Activated T-helper 1 cell treated with anti-CD3 and anti-CD28 coated beads, Interleukin-12 subunit alpha, Interleukin-12 subunit beta, Interleukin-2, Interleukin-4 antibody, amounts not matched to agents 30 ng/mL and 10 ng/mL and 1 ng/mL, durations not matched to agents 14 hours and 24 hours and 36 hours (primary cell): ENCODE measurements around the gene SPATS2. TPM values are rescaled to one million over a fixed set of nuclear protein-coding genes. Genes with fewer than 3 reads are reported as not detected.

Experiments
- DNase-seq: peaks from one replicate; pipeline ENCODE4 v3.0.0; 2021; ENCODE audit warnings: low spot score
- H3K27ac Mint-ChIP-seq: one replicate; pipeline ENCODE4 v1.8.0; 2021; ENCODE audit warnings: mild to moderate bottlenecking, mixed read lengths
- H3K27me3 Mint-ChIP-seq: one replicate; pipeline ENCODE4 v1.8.0; 2022; ENCODE audit warnings: mild to moderate bottlenecking, moderate library complexity, mixed read lengths; ENCODE audit not compliant: insufficient read depth
- H3K36me3 Mint-ChIP-seq: one replicate; pipeline ENCODE4 v1.8.0; 2021; ENCODE audit warnings: low read depth, mixed read lengths
- H3K4me1 Mint-ChIP-seq: one replicate; pipeline ENCODE4 v1.8.0; 2021; ENCODE audit warnings: low read depth, mixed read lengths
- H3K4me3 Mint-ChIP-seq: one replicate; pipeline ENCODE4 v1.8.0; 2021; ENCODE audit warnings: mild to moderate bottlenecking, moderate library complexity, mixed read lengths
- H3K9me3 Mint-ChIP-seq: one replicate; pipeline ENCODE4 v1.8.0; 2021; ENCODE audit warnings: mixed read lengths
- intact Hi-C: fragments of 100-400 bp; cut with micrococcal nuclease; formaldehyde crosslinking; loops from one replicate; pipeline ENCODE4 v1.15.1; 2024
- total RNA-seq: library from RNA; stranded (reverse); gene quantifications from 2 replicates; pipeline ENCODE4 v1.2.3, GENCODE V29; 2022

SPATS2 gene
- total RNA-seq, 1 donor from 2014 or later = 12.0 TPM

GRCh38 chr12:49549735-49550692 is 182.8 kb downstream of the SPATS2 start:
- H3K36me3 Mint-ChIP-seq = no peaks in the 10 kb centered on the region
- intact Hi-C loops = no loop called here
- DNase-seq = no peak
- peaks cover 29% of the 10 kb centered on the region for H3K27me3 Mint-ChIP-seq
- H3K4me3 Mint-ChIP-seq = no peak overlapping the region
- no peaks in the 10 kb centered on the region for H3K4me1 Mint-ChIP-seq
- no peak overlapping the region for H3K27ac Mint-ChIP-seq
- no peaks in the 10 kb centered on the region for H3K9me3 Mint-ChIP-seq

- H3K27ac Mint-ChIP-seq = no peak overlapping the region
- no peaks in the 10 kb centered on the region for H3K4me1 Mint-ChIP-seq
- no peak overlapping the region for H3K4me3 Mint-ChIP-seq
- peaks cover 27% of the 10 kb centered on the region for H3K27me3 Mint-ChIP-seq
- no peaks in the 10 kb centered on the region for H3K36me3 Mint-ChIP-seq
- intact Hi-C loops = no loop called here
- H3K9me3 Mint-ChIP-seq = no peaks in the 10 kb centered on the region
- no peak for DNase-seq
Observed at GRCh38 chr12:49550693-49551252, 183.5 kb downstream of the SPATS2 start.

DNA sequence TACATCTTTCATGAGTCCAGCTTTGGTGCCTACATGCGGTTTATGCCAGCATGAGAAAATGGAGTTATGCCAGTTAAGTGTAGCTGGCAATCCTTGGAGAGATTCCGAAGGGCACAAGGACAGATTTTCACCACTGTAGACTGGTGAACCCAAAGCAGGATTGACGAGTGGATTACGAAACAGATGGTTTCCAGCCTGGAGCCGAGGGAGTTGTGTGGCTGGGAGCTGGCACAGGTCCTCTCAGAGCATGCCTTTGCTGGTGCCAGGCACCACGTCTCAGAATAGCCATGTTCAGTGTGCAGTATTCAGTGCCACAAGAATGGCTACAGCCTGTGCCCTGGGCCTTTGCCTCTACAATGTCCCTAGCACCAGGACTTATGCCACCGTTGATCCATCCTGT is 184.8 kb downstream of the SPATS2 start:
- DNase-seq = no peak
- intact Hi-C loops = no loop called here
- Mint-ChIP-seq H3K36me3 (peaks cover 4% of the 10 kb centered on the region), H3K27ac (no peak overlapping the region), H3K4me1 (no peaks in the 10 kb centered on the region), H3K27me3 (peaks cover 25% of the 10 kb centered on the region), H3K9me3 (no peaks in the 10 kb centered on the region), H3K4me3 (no peak overlapping the region)

DNA sequence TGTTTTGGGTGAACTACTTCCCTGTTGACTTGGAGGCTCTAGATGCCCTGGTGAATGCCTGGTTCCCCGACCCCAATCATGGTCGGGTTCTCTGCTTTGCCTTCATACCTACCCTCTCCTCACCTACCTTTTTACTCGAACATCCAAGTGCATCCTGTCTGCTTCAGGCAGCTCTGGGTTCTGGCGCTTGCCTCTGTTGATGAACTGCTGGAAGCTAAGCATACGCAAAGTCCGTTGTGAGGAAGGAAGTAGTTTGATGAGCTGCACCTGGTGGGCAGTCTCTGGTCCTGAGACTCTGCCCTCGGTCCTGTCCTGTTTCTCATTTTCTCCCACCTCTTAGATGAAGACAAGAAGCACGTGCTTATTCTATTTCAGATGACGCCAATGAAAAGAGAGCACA is 185.2 kb downstream of the SPATS2 start:
- peaks cover 21% of the 10 kb centered on the region for H3K27me3 Mint-ChIP-seq
- DNase-seq = no peak
- H3K36me3 Mint-ChIP-seq = peaks cover 4% of the 10 kb centered on the region
- H3K9me3 Mint-ChIP-seq = no peaks in the 10 kb centered on the region
- no peaks in the 10 kb centered on the region for H3K4me1 Mint-ChIP-seq
- no peak overlapping the region for H3K4me3 Mint-ChIP-seq
- H3K27ac Mint-ChIP-seq = no peak overlapping the region
- intact Hi-C loops = no loop called here

- peaks cover 21% of the 10 kb centered on the region for H3K27me3 Mint-ChIP-seq
- intact Hi-C loops = loop anchor here (1.0 kb wide), 1 partner anchor 27 kb away; no protein-coding TSS in a partner anchor
- H3K4me3 Mint-ChIP-seq = no peak overlapping the region
- H3K4me1 Mint-ChIP-seq = no peaks in the 10 kb centered on the region
- DNase-seq = no peak
- H3K9me3 Mint-ChIP-seq = no peaks in the 10 kb centered on the region
- H3K27ac Mint-ChIP-seq = no peak overlapping the region
- peaks cover 4% of the 10 kb centered on the region for H3K36me3 Mint-ChIP-seq
Observed at GRCh38 chr12:49552899-49553298, 185.6 kb downstream of the SPATS2 start.

DNA sequence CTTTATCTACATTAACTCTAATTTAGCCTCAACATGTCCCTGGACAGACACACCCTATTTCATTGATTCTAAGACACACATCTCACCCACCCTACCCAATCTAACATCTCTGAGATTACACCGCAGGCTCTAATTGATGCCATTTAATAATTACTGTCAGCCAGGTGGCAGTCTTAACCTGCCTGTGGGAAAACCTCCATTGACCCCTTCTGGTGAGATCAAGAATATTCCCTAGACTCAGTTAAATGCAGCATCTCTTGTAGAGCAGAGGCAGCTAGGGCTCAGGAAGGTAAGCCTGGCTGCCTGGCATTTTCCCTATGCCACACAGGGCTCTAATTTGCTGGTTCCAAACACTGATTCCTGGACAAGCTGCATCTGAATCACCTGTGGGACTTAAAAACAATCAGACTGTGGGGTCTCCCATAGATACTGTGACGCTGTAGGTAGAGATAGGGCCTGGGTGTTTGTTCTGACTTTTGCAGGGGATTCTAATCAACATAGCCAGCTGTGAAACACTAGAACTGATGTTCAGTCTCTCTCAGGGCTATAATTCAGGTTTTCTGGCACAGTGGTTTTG is 186.3 kb downstream of the SPATS2 start:
- H3K9me3 Mint-ChIP-seq = no peaks in the 10 kb centered on the region
- H3K27me3 Mint-ChIP-seq = peaks cover 16% of the 10 kb centered on the region
- no peak overlapping the region for H3K4me3 Mint-ChIP-seq
- intact Hi-C loops = loop anchor here (1.0 kb wide), 1 partner anchor 27 kb away; no protein-coding TSS in a partner anchor
- no peak for DNase-seq
- H3K27ac Mint-ChIP-seq = no peak overlapping the region
- H3K4me1 Mint-ChIP-seq = no peaks in the 10 kb centered on the region
- H3K36me3 Mint-ChIP-seq = peaks cover 7% of the 10 kb centered on the region

- Mint-ChIP-seq H3K36me3 (peaks cover 12% of the 10 kb centered on the region), H3K27me3 (peaks cover 16% of the 10 kb centered on the region), H3K9me3 (no peaks in the 10 kb centered on the region), H3K4me3 (no peak overlapping the region), H3K4me1 (no peaks in the 10 kb centered on the region), H3K27ac (no peak overlapping the region)
- no peak for DNase-seq
- intact Hi-C loops = no loop called here
Observed at GRCh38 chr12:49554266-49554665, 187.0 kb downstream of the SPATS2 start.

- no peak overlapping the region for H3K4me3 Mint-ChIP-seq
- no peaks in the 10 kb centered on the region for H3K9me3 Mint-ChIP-seq
Observed at GRCh38 chr12:49555631-49556390, 188.5 kb downstream of the SPATS2 start.

DNA sequence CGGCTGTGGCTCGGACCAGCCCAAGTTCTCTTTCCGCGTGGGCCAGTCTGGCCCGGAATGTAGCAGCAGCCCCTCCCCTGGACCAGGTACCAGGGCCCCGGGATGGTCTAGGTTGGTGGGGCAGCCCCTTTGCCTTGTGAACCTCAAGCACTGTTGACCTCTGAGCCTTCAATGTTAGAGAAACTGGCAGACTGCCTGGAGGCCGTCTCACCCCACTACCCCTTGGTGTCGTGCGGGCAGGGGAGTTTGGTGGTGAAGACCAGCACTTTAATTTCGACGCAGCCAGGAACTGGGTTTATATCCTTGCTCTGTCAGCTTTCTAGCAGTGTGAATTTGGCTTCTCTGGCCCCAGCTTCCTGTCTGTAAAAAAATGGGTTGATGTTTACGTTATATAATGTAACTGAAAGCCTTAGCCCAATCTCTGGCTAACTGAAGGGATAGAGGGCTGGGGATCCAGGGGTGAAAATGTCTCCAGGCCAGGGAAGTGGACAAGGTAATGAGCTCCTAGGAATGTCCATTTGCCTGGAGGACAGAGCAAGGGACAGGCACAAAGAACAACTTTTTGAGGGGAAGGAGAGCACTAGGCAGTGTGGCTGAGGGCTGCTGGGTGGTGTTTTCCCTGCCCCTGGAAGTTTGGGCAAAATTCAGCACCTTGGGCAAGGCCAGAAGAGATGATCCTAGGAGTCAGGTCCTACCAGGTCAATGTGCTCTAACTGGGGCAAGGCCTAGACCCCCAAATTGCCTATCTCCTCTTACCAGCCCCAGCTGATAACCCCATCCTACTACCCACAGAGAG is 189.3 kb downstream of the SPATS2 start:
- no peak overlapping the region for H3K27ac Mint-ChIP-seq
- no peaks in the 10 kb centered on the region for H3K9me3 Mint-ChIP-seq
- peaks cover 8% of the 10 kb centered on the region for H3K4me1 Mint-ChIP-seq
- no peak overlapping the region for H3K4me3 Mint-ChIP-seq
- H3K27me3 Mint-ChIP-seq = peaks cover 7% of the 10 kb centered on the region
- peaks cover 22% of the 10 kb centered on the region for H3K36me3 Mint-ChIP-seq
- intact Hi-C loops = no loop called here
- DNase-seq = no peak

More at GRCh38 chr12:49555631-49556390, 188.5 kb downstream of the SPATS2 start:
- intact Hi-C loops = no loop called here
- Mint-ChIP-seq H3K4me1 (peaks cover 6% of the 10 kb centered on the region), H3K27ac (no peak overlapping the region), H3K36me3 (peaks cover 19% of the 10 kb centered on the region), H3K27me3 (peaks cover 13% of the 10 kb centered on the region)
- DNase-seq = no peak

DNA sequence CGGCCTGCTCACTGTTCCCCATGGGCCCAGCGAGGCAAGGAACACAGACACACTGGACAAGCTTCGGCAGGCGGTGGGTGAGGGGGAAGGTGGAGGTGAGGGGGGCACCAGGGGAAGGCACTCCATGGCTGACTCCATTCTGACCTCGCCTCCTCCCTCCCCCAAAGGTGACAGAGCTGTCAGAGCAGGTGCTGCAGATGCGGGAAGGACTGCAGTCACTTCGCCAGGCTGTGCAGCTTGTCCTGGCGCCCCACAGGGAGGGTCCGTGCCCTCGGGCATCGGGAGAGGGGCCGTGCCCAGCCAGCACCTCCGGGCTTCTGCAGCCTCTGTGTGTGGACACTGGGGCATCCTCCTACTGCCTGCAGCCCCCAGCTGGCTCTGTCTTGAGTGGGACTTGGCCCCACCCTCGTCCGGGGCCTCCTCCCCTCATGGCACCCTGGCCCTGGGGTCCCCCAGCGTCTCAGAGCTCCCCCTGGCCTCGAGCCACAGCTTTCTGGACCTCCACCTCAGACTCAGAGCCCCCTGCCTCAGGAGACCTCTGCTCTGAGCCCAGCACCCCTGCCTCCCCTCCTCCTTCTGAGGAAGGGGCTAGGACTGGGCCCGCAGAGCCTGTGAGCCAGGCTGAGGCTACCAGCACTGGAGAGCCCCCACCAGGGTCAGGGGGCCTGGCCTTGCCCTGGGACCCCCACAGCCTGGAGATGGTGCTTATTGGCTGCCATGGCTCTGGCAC is 190.1 kb downstream of the SPATS2 start:
- no peak for DNase-seq
- intact Hi-C loops = no loop called here
- H3K9me3 Mint-ChIP-seq = no peaks in the 10 kb centered on the region
- H3K36me3 Mint-ChIP-seq = peaks cover 26% of the 10 kb centered on the region
- no peak overlapping the region for H3K4me3 Mint-ChIP-seq
- no peak overlapping the region for H3K27ac Mint-ChIP-seq
- peaks cover 4% of the 10 kb centered on the region for H3K27me3 Mint-ChIP-seq
- peaks cover 8% of the 10 kb centered on the region for H3K4me1 Mint-ChIP-seq

DNA sequence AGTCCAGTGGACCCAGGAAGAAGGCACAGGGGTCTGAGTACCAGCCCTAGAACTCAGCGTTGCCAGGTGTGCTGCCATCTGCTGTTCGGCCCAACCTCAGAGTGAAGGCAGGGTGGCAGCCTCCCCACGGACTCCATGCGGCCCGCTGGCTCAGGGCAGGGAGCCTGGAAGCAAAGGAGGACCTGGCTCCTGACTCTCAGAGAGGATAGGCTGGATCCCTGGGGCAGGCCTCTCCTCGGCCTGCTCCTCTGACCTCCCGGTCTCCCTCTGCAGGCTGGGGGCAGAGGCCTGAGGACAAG is 190.6 kb downstream of the SPATS2 start:
- H3K27me3 Mint-ChIP-seq = no peaks in the 10 kb centered on the region
- H3K36me3 Mint-ChIP-seq = peaks cover 29% of the 10 kb centered on the region
- H3K4me1 Mint-ChIP-seq = peaks cover 8% of the 10 kb centered on the region

DNA sequence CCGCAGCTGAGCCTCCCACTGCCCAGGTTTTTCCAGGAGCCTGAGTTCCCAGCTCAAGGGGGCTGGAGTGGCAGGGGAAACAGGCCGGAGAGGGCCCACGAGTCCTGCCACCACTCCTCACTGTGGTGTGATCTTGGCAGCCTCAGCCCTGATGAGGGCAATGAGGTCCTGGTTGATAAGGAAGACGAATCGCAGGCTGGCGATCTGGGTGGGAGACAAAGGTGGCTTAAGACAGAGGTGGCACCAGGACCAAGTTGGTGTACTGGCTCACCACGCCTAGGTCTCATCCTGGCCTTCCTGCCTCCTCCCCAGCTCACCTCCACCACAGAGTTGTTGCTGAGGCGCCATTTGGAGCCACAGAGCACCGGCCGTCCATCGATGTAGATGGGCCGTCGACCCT is 191.3 kb downstream of the SPATS2 start:
- Mint-ChIP-seq H3K4me1 (peaks cover 11% of the 10 kb centered on the region), H3K27me3 (no peaks in the 10 kb centered on the region), H3K4me3 (no peak overlapping the region), H3K27ac (peak overlapping the region; percentile 18), H3K9me3 (no peaks in the 10 kb centered on the region), H3K36me3 (peaks cover 29% of the 10 kb centered on the region)
- DNase-seq = no peak
- intact Hi-C loops = no loop called here

More for the DNA sequence above, 190.6 kb downstream of the SPATS2 start:
- no peak for DNase-seq
- Mint-ChIP-seq H3K9me3 (no peaks in the 10 kb centered on the region), H3K27ac (no peak overlapping the region), H3K4me3 (no peak overlapping the region)
- intact Hi-C loops = no loop called here
